ENCODE results near the gene UFD1. TPM values are rescaled to one million over a fixed set of nuclear protein-coding genes. Genes with fewer than 3 reads are reported as not detected.

The UFD1 gene
- total and polyA plus RNA-seq, 2 of the 13 experiments (the other 11 are each of a cell fraction or from before 2014, with no cell fraction given) = 47.9 to 51.1 TPM

GRCh38 chr22:19513823-19514222 lies 34.8 kb upstream of the UFD1 start:
- Histone ChIP-seq H4K20me1 (ENCODE audit: insufficient read depth, low read length) (no peaks in the 10 kb centered on the region), H3K27ac (ENCODE audit: extremely low read length, insufficient read depth, low read length) (no peak overlapping the region), H3K4me1 (ENCODE audit: insufficient read depth, low read length) (no peaks in the 10 kb centered on the region), H3K9ac (ENCODE audit: insufficient read depth, low read depth, low read length) (no peak overlapping the region), H3K36me3 (replicated peaks in 1 of 2; ENCODE audit: control insufficient read depth in 1 of 2, insufficient read depth in 2 of 2, low read length in 2 of 2) (peaks cover 6 to 43% of the 10 kb centered on the region in 2 experiments; a peak in 4 of 5 replicates), H3K4me2 (ENCODE audit: low read depth, low read length) (no peak overlapping the region), H3K9me3 (ENCODE audit: low read length) (no peaks in the 10 kb centered on the region), H3K79me2 (ENCODE audit: insufficient read depth, low read length) (no peaks in the 10 kb centered on the region), H2AFZ (ENCODE audit: low read length) (no peak overlapping the region), H3K4me3 (replicated peaks in 1 of 3; ENCODE audit: insufficient read depth in 1 of 3, low read depth in 2 of 3, low read length in 3 of 3) (no peak overlapping the region), H3K27me3 (ENCODE audit: control insufficient read depth in 1 of 2, insufficient read depth in 2 of 2, low read length in 2 of 2) (no peaks in the 10 kb centered on the region)
- no peak for ATAC-seq
- in situ Hi-C loops (cut with HindIII; ENCODE audit: extremely low pct_ligation_motif_present, low pct_unique_long_range_greater_than_20kb) = no loop called here
- no peak for FAIRE-seq
- DNase-seq (ENCODE audit: low spot score) = no peak
- WGBS (ENCODE audit: low lambda C conversion rate) = 50% methylated on average over 2 of the region's 2 CpGs
- ChIA-PET POLR2A (no interaction called here), CTCF (ENCODE audit: low intra/inter-chr PET ratio, low total read pairs) (no interaction called here)
- intact Hi-C loops (cut with micrococcal nuclease; ENCODE audit: unreplicated experiment) = no loop called here
- no TSS peak for BruUV-seq (replicated peaks)
- TF ChIP-seq NFAT5 (CRISPR knock-in tag; IDR thresholded peaks at IDR 0.05) (no peak), ZNF292 (CRISPR knock-in tag; IDR thresholded peaks at IDR 0.05; ENCODE audit: borderline replicate concordance, low read depth) (no peak), ZBTB20 (CRISPR knock-in tag; IDR thresholded peaks at IDR 0.05; ENCODE audit: borderline replicate concordance, low read depth) (no peak), ZNF414 (CRISPR knock-in tag; IDR thresholded peaks at IDR 0.05) (no peak), ZNF800 (CRISPR knock-in tag; IDR thresholded peaks at IDR 0.05) (no peak), SP4 (CRISPR knock-in tag; IDR thresholded peaks at IDR 0.05) (no peak), NAIF1 (CRISPR knock-in tag; IDR thresholded peaks at IDR 0.05; ENCODE audit: borderline replicate concordance) (no peak), ZNF746 (CRISPR knock-in tag; IDR thresholded peaks at IDR 0.05) (no peak), SMYD3 (CRISPR knock-in tag; IDR thresholded peaks at IDR 0.05) (no peak), KAT7 (CRISPR knock-in tag; IDR thresholded peaks at IDR 0.05; ENCODE audit: borderline replicate concordance) (no peak), AKAP8 (CRISPR knock-in tag; IDR thresholded peaks at IDR 0.05) (no peak), ZNF138 (CRISPR knock-in tag; IDR thresholded peaks at IDR 0.05; ENCODE audit: low read depth) (no peak), HHEX (CRISPR knock-in tag; IDR thresholded peaks at IDR 0.05) (no peak), IRF2 (CRISPR knock-in tag; IDR thresholded peaks at IDR 0.05) (no peak), ZNF574 (CRISPR knock-in tag; IDR thresholded peaks at IDR 0.05) (no peak), NR3C1 (CRISPR knock-in tag; IDR thresholded peaks at IDR 0.05) (no peak)

All from HepG2 (cell line).